KMS-11 (cell line): Measurements from ENCODE around the gene SLC24A4.

Source experiments
- H2AFZ ChIP-seq: fragments of 200-600 bp; sonication (generic); 2 replicates; pipeline ENCODE4 v1.6.1; 2016; ENCODE audit warnings: antibody characterized with exemption, mixed run types, low read depth
- H3K27ac ChIP-seq: fragments of 200-600 bp; sonication (generic); 2 replicates; pipeline ENCODE4 v1.6.1; 2016; ENCODE audit warnings: mild to moderate bottlenecking, mixed run types
- H3K27me3 ChIP-seq: fragments of 200-600 bp; sonication (generic); 2 replicates; pipeline ENCODE4 v1.6.1; 2017; ENCODE audit warnings: mild to moderate bottlenecking, low read depth, mixed run types, moderate library complexity; ENCODE audit not compliant: insufficient read depth
- H3K36me3 ChIP-seq: fragments of 200-600 bp; sonication (generic); 2 replicates; pipeline ENCODE4 v1.6.1; 2017; ENCODE audit warnings: mild to moderate bottlenecking, mixed run types; ENCODE audit not compliant: insufficient read depth
- H3K4me1 ChIP-seq: fragments of 200-600 bp; sonication (generic); 2 replicates; pipeline ENCODE4 v1.6.1; 2016; ENCODE audit warnings: mild to moderate bottlenecking, low read depth, mixed run types; ENCODE audit not compliant: poor library complexity, severe bottlenecking
- H3K4me2 ChIP-seq: fragments of 200-600 bp; sonication (generic); 2 replicates; pipeline ENCODE4 v1.7.0; 2016; ENCODE audit warnings: mild to moderate bottlenecking, mixed run types
- H3K4me3 ChIP-seq: fragments of 200-600 bp; sonication (generic); IDR thresholded peaks from 2 replicates; pipeline ENCODE4 v1.6.1; 2017; ENCODE audit warnings: low read depth, low read length, mixed read lengths; ENCODE audit not compliant: insufficient read depth
- H3K79me2 ChIP-seq: fragments of 200-600 bp; sonication (generic); 2 replicates; pipeline ENCODE4 v1.6.1; 2016; ENCODE audit warnings: low read depth, mixed run types; ENCODE audit not compliant: insufficient read depth
- H3K9ac ChIP-seq: fragments of 200-600 bp; sonication (generic); 2 replicates; pipeline ENCODE4 v1.6.1; 2016; ENCODE audit warnings: mild to moderate bottlenecking, mixed run types
- H4K20me1 ChIP-seq: fragments of 200-600 bp; sonication (generic); 2 replicates; pipeline ENCODE4 v1.6.1; 2016; ENCODE audit warnings: mild to moderate bottlenecking, mixed run types; ENCODE audit not compliant: insufficient read depth
- CTCF ChIP-seq: fragments of 200-600 bp; sonication (generic); conservative IDR thresholded peaks from 2 replicates; pipeline ENCODE4 v1.6.1; 2017; ENCODE audit warnings: low read depth, mild to moderate bottlenecking, antibody characterized with exemption, low read length, moderate library complexity, mixed read lengths

The SLC24A4 gene

GRCh38 chr14:92466059-92466458 lies 143.1 kb downstream of the SLC24A4 start:
- H3K79me2 ChIP-seq, result no peaks in the 10 kb centered on the region
- H3K9ac ChIP-seq, result no peak overlapping the region
- H3K4me3 ChIP-seq, result no peak overlapping the region
- no peak overlapping the region for H3K27ac ChIP-seq
- H3K4me2 ChIP-seq, result no peak overlapping the region
- TF ChIP-seq CTCF, result no peak
- no peaks in the 10 kb centered on the region for H3K27me3 ChIP-seq
- no peaks in the 10 kb centered on the region for H3K36me3 ChIP-seq
- H3K4me1 ChIP-seq, result no peaks in the 10 kb centered on the region
- no peaks in the 10 kb centered on the region for H4K20me1 ChIP-seq
- H2AFZ ChIP-seq, result no peak overlapping the region

- Histone ChIP-seq H3K4me1 (no peaks in the 10 kb centered on the region), H3K4me3 (no peak overlapping the region), H3K27ac (no peak overlapping the region), H3K27me3 (no peaks in the 10 kb centered on the region), H2AFZ (no peak overlapping the region), H3K36me3 (no peaks in the 10 kb centered on the region), H4K20me1 (no peaks in the 10 kb centered on the region), H3K79me2 (no peaks in the 10 kb centered on the region), H3K9ac (no peak overlapping the region), H3K4me2 (no peak overlapping the region)
- no peak for TF ChIP-seq CTCF
These were observed 146.6 kb downstream of the SLC24A4 start for GRCh38 chr14:92469515-92469914.

DNA sequence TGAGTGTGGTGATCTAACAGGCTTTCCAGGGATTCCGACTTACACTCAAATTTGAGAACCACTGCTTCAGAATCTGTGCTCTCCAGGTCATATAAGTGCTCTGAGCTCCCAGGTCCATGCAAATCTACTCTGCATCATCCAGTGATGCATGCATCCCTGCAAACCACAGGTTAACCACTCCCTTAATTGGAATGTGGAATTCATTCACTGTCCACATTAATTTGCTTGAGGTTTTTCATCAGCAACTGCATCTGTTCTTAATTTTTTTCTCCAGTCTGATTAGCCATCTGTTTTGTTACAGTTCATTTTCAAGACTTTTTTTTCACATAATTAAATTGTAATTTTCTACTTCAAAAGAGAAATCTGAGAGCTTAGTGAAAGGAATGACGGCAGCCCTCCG lies 147.2 kb downstream of the SLC24A4 start:
- no peaks in the 10 kb centered on the region for H3K79me2 ChIP-seq
- TF ChIP-seq CTCF, result no peak
- H3K27ac ChIP-seq, result no peak overlapping the region
- no peaks in the 10 kb centered on the region for H3K4me1 ChIP-seq
- H4K20me1 ChIP-seq, result no peaks in the 10 kb centered on the region
- H3K9ac ChIP-seq, result no peak overlapping the region
- H3K27me3 ChIP-seq, result no peaks in the 10 kb centered on the region
- no peaks in the 10 kb centered on the region for H3K36me3 ChIP-seq
- H2AFZ ChIP-seq, result no peak overlapping the region
- no peak overlapping the region for H3K4me3 ChIP-seq
- no peak overlapping the region for H3K4me2 ChIP-seq

- Histone ChIP-seq H3K9ac (no peak overlapping the region), H2AFZ (no peak overlapping the region), H3K27me3 (no peaks in the 10 kb centered on the region), H3K79me2 (no peaks in the 10 kb centered on the region), H3K4me2 (no peak overlapping the region), H3K27ac (no peak overlapping the region), H3K36me3 (no peaks in the 10 kb centered on the region), H3K4me3 (no peak overlapping the region), H3K4me1 (no peaks in the 10 kb centered on the region), H4K20me1 (no peaks in the 10 kb centered on the region)
- no peak for TF ChIP-seq CTCF
These were observed 147.8 kb downstream of the SLC24A4 start for GRCh38 chr14:92470811-92471210.

DNA sequence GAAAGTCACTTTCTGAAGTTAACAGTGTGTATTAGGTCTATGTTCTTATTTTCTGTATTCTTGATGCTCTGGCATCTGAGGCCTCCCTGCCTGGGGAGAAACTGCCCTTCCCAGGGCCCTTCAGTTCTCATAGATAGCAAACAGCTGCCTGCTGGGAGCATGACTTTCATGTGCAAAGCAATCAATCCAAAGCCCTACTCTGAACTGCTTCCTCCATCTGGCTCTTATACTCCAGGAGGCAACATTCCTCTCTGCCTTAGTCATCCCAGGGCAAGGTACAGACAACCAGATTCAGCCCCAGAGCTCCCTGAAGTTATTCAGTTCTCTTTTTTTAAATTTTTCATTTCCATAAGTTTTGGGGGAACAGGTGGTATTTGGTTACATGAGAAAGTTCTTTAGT lies 149.0 kb downstream of the SLC24A4 start:
- Histone ChIP-seq H2AFZ (no peak overlapping the region), H3K4me2 (no peak overlapping the region), H3K27me3 (no peaks in the 10 kb centered on the region), H3K27ac (no peak overlapping the region), H3K79me2 (no peaks in the 10 kb centered on the region), H3K36me3 (no peaks in the 10 kb centered on the region), H3K9ac (no peak overlapping the region), H3K4me3 (no peak overlapping the region), H4K20me1 (no peaks in the 10 kb centered on the region), H3K4me1 (no peaks in the 10 kb centered on the region)
- no peak for TF ChIP-seq CTCF
